CD4-positive, alpha-beta T cell (primary cell): Measurements from ENCODE around the gene DLG5. TPM values are rescaled to one million over a fixed set of nuclear protein-coding genes. Genes with fewer than 3 reads are reported as not detected.

Experiments used
- ATAC-seq: fragments of 200-7000 bp; cut with Tn5 transposase; one replicate; pipeline ENCODE4 v1.10.0; 2022; ENCODE audit warnings: mild to moderate bottlenecking; ENCODE audit not compliant: poor library complexity
- CTCF ChIA-PET: fragments of 350-600 bp; sonication (Branson Sonifier 250); formaldehyde crosslinking; loops from one replicate; lab custom pipeline; 2021; ENCODE audit warnings: antibody characterized with exemption, inconsistent platforms; lab: Charles Lee
- POLR2A ChIA-PET: fragments of 350-600 bp; sonication (Branson Sonifier 250); formaldehyde crosslinking; loops from one replicate; lab custom pipeline; 2021; ENCODE audit warnings: antibody characterized with exemption, inconsistent platforms; lab: Charles Lee
- DNase-seq, 14 experiments: peaks; one replicate each; pipeline ENCODE4 v3.0.0-alpha.2; 2013 to 2020; ENCODE audit warnings: mixed read lengths in 2 of 14
- H3K27ac ChIP-seq, 2 donors: one replicate each; pipeline versions ENCODE4 v1.5.1 to v1.7.0; 2013; ENCODE audit warnings: low read length in 2 of 2, low read depth in 1 of 2, mild to moderate bottlenecking in 1 of 2
- H3K27me3 ChIP-seq, 2 experiments: 1 replicate in 1 of 2; 2 replicates in 1 of 2; pipeline versions ENCODE4 v1.6.1 to v1.7.0; 2013; ENCODE audit warnings: low read length in 2 of 2, control low read depth in 1 of 2, mild to moderate bottlenecking in 1 of 2, moderate library complexity in 1 of 2; ENCODE audit not compliant: insufficient read depth in 2 of 2, control insufficient read depth in 1 of 2
- H3K36me3 ChIP-seq: one replicate; pipeline ENCODE4 v1.6.1; 2013; ENCODE audit warnings: low read length, control low read depth; ENCODE audit not compliant: insufficient read depth
- H3K4me1 ChIP-seq: one replicate; pipeline ENCODE4 v1.6.1; 2013; ENCODE audit warnings: low read length, control low read depth; ENCODE audit not compliant: insufficient read depth
- H3K4me3 ChIP-seq: one replicate; pipeline ENCODE4 v1.5.1; 2013; ENCODE audit warnings: mild to moderate bottlenecking, low read length, moderate library complexity
- H3K9me3 ChIP-seq, 2 experiments: 1 replicate in 1 of 2; 2 replicates in 1 of 2; pipeline versions ENCODE4 v1.6.1 to v1.7.0; 2013; ENCODE audit warnings: low read length in 2 of 2, mild to moderate bottlenecking in 2 of 2, control low read depth in 1 of 2, moderate library complexity in 1 of 2; ENCODE audit not compliant: control insufficient read depth in 1 of 2, insufficient read depth in 1 of 2
- H3K27ac Mint-ChIP-seq: one replicate; pipeline ENCODE4 v1.8.0; 2020; ENCODE audit warnings: mixed read lengths
- H3K27me3 Mint-ChIP-seq: one replicate; pipeline ENCODE4 v1.8.0; 2021; ENCODE audit warnings: mixed read lengths
- H3K36me3 Mint-ChIP-seq: one replicate; pipeline ENCODE4 v1.8.0; 2021; ENCODE audit warnings: low read depth, mixed read lengths
- H3K4me1 Mint-ChIP-seq: one replicate; pipeline ENCODE4 v1.8.0; 2021; ENCODE audit warnings: low read depth, mixed read lengths
- H3K4me3 Mint-ChIP-seq: one replicate; pipeline ENCODE4 v1.8.0; 2020; ENCODE audit warnings: mild to moderate bottlenecking, mixed read lengths
- H3K9me3 Mint-ChIP-seq: one replicate; pipeline ENCODE4 v1.8.0; 2020; ENCODE audit warnings: mixed read lengths
- CTCF ChIP-seq: fragments of 200-600 bp; IDR thresholded peaks from one replicate; pipeline ENCODE4 v1.8.0; 2022; ENCODE audit warnings: antibody characterized with exemption, mild to moderate bottlenecking
- intact Hi-C, 2 experiments: fragments of 100-400 bp; cut with DNase I in 1 of 2; cut with micrococcal nuclease in 1 of 2; formaldehyde crosslinking; loops; one replicate each; pipeline versions ENCODE4 v1.15.1 to v1.9.0; 2023 to 2025; cut with DNase I, micrococcal nuclease
- total RNA-seq, 174 experiments: library from RNA in 2 of 174; stranded (reverse) in 2 of 174; gene quantifications; one replicate each; pipeline ENCODE4 v1.2.3 and lab custom pipeline; 2021 to 2026

The DLG5 gene
- total RNA-seq, 2 experiments from 2014 or later, result 7.1 to 7.4 TPM

- Mint-ChIP-seq H3K4me3 (peak overlapping the region; percentile 44), H3K4me1 (peaks cover 20% of the 10 kb centered on the region), H3K36me3 (no peaks in the 10 kb centered on the region), H3K27me3 (no peaks in the 10 kb centered on the region), H3K27ac (peak overlapping the region; percentile 70), H3K9me3 (no peaks in the 10 kb centered on the region)
- Histone ChIP-seq H3K27ac (no peak overlapping the region), H3K36me3 (no peaks in the 10 kb centered on the region), H3K27me3 (no peaks in the 10 kb centered on the region), H3K4me1 (peaks cover 29% of the 10 kb centered on the region), H3K4me3 (no peak overlapping the region), H3K9me3 (no peaks in the 10 kb centered on the region)
- CTCF ChIA-PET, result interaction anchor here (1.3 kb wide), 1 partner anchor 80 kb away, joined by 3 read pairs; no protein-coding TSS in a partner anchor
- ATAC-seq (peak; percentile 52), DNase-seq (peak in 6 of 14 experiments; percentile 16 to 77 (median 30))
- POLR2A ChIA-PET, result no interaction called here
- TF ChIP-seq CTCF, result no peak
- intact Hi-C loops, result no loop called here
Observed at GRCh38 chr10:77799352-77799751, 127.2 kb downstream of the DLG5 start.

- H3K27ac Mint-ChIP-seq, result peak overlapping the region; percentile 70
- no peak overlapping the region for H3K27ac ChIP-seq
Observed at GRCh38 chr10:77798940-77799339, 127.6 kb downstream of the DLG5 start.

GRCh38 chr10:77796311-77796915, 130.1 kb downstream of the DLG5 start:
- Mint-ChIP-seq H3K27ac (no peak overlapping the region), H3K27me3 (no peaks in the 10 kb centered on the region), H3K9me3 (no peaks in the 10 kb centered on the region), H3K4me3 (no peak overlapping the region), H3K4me1 (peaks cover 13% of the 10 kb centered on the region), H3K36me3 (no peaks in the 10 kb centered on the region)
- no peaks in the 10 kb centered on the region for H3K36me3 ChIP-seq
- no peak overlapping the region for H3K4me3 ChIP-seq
- H3K4me1 ChIP-seq, result peaks cover 18% of the 10 kb centered on the region
- intact Hi-C loops, result no loop called here
- DNase-seq (no peak), ATAC-seq (no peak)
- no peaks in the 10 kb centered on the region for H3K27me3 ChIP-seq
- CTCF ChIA-PET, result no interaction called here
- TF ChIP-seq CTCF, result no peak
- H3K9me3 ChIP-seq, result no peaks in the 10 kb centered on the region
- POLR2A ChIA-PET, result no interaction called here
- H3K27ac ChIP-seq, result no peak overlapping the region

More at GRCh38 chr10:77798940-77799339, 127.6 kb downstream of the DLG5 start:
- H3K4me3 Mint-ChIP-seq, result no peak overlapping the region
- H3K4me3 ChIP-seq, result no peak overlapping the region
- no peaks in the 10 kb centered on the region for H3K9me3 ChIP-seq
- H3K36me3 ChIP-seq, result no peaks in the 10 kb centered on the region
- ATAC-seq (no peak), DNase-seq (no peak)
- ChIA-PET CTCF (interaction anchor here (1.3 kb wide), 1 partner anchor 80 kb away, joined by 3 read pairs; no protein-coding TSS in a partner anchor), POLR2A (no interaction called here)
- peaks cover 29% of the 10 kb centered on the region for H3K4me1 ChIP-seq
- H3K27me3 Mint-ChIP-seq, result no peaks in the 10 kb centered on the region
- H3K27me3 ChIP-seq, result no peaks in the 10 kb centered on the region
- no peak for TF ChIP-seq CTCF
- no peaks in the 10 kb centered on the region for H3K36me3 Mint-ChIP-seq
- no peaks in the 10 kb centered on the region for H3K9me3 Mint-ChIP-seq
- H3K4me1 Mint-ChIP-seq, result peaks cover 20% of the 10 kb centered on the region
- intact Hi-C loops, result no loop called here
